ENCODE results near the gene TM4SF5. TPM values are rescaled to one million over a fixed set of nuclear protein-coding genes. Genes with fewer than 3 reads are reported as not detected.

The TM4SF5 gene
- not detected in 2 replicates for total RNA-seq

GRCh38 chr17:4771519-4772234 is at the start of gene TM4SF5:
TSS of gene TM4SF5 (plus strand) at chr17:4771886. CDS start at chr17:4771923, 37 bp downstream.

GRCh38 chr17:4739122-4740024 is 32.3 kb upstream of the TM4SF5 start, which contains the start of the genes CXCL16 and ZMYND15:
TSS of gene CXCL16 (minus strand) at chr17:4739928. CDS start at chr17:4739339, 589 bp downstream.
TSS of gene ZMYND15 (plus strand) at chr17:4739833. CDS start at chr17:4740549, 716 bp downstream.

GRCh38 chr17:4786106-4786511 is 14.4 kb downstream of the TM4SF5 start, which contains the start of gene VMO1:
TSS of gene VMO1 (minus strand) at chr17:4786364. CDS start at chr17:4786352, 12 bp downstream.

GRCh38 chr17:4788807-4789700 is 17.4 kb downstream of the TM4SF5 start, which contains the start of gene GLTPD2:
TSS of gene GLTPD2 (plus strand) at chr17:4788964. CDS start at chr17:4789012, 48 bp downstream.

GRCh38 chr17:4802228-4802627 is 30.5 kb downstream of the TM4SF5 start, which contains the start of gene C17orf114:
TSS of gene C17orf114 (minus strand) at chr17:4802328.

GRCh38 chr17:4806777-4807604 is 35.3 kb downstream of the TM4SF5 start, which contains the start of gene PLD2:
TSS of gene PLD2 (plus strand) at chr17:4807152. CDS start at chr17:4807773, 621 bp downstream.

Other genes starting within 250 kb of the TM4SF5 start
- gene MYBBP1A, start 216.5 kb upstream of the TM4SF5 start, total RNA-seq = 90.2 and 103 TPM in 2 replicates
- 4.4 and 4.5 TPM in 2 replicates for gene GGT6, start 211.3 kb upstream of the TM4SF5 start, total RNA-seq
- not detected in 2 replicates for gene SMTNL2, start 187.4 kb upstream of the TM4SF5 start, total RNA-seq
- gene ALOX15, start 130.2 kb upstream of the TM4SF5 start, total RNA-seq = 0.07 TPM in 1 of 2 replicates, not detected in the other
- 22.6 and 41.9 TPM in 2 replicates for gene PELP1, start 67.7 kb upstream of the TM4SF5 start, total RNA-seq
- gene ARRB2, start 61.3 kb upstream of the TM4SF5 start, total RNA-seq = 5.8 and 5.9 TPM in 2 replicates
- gene MED11, start 40.5 kb upstream of the TM4SF5 start, total RNA-seq = 8.0 and 10.3 TPM in 2 replicates
- gene ZMYND15, start 32.1 kb upstream of the TM4SF5 start, total RNA-seq = 0.34 and 1.2 TPM in 2 replicates
- 23.2 and 37.5 TPM in 2 replicates for gene CXCL16, start 32.0 kb upstream of the TM4SF5 start, total RNA-seq
- gene VMO1, start 14.5 kb downstream of the TM4SF5 start, total RNA-seq = 0.68 and 1.00 TPM in 2 replicates
- gene GLTPD2, start 17.1 kb downstream of the TM4SF5 start, total RNA-seq = not detected in 2 replicates
- 83.6 and 122 TPM in 2 replicates for gene PSMB6, start 24.3 kb downstream of the TM4SF5 start, total RNA-seq
- 29.0 and 38.2 TPM in 2 replicates for gene PLD2, start 35.3 kb downstream of the TM4SF5 start, total RNA-seq
- gene MINK1, start 61.5 kb downstream of the TM4SF5 start, total RNA-seq = 76.9 and 223 TPM in 2 replicates
- 3.1 and 4.4 TPM in 2 replicates for gene C17orf107, start 127.7 kb downstream of the TM4SF5 start, total RNA-seq
- 0.21 TPM in 1 of 2 replicates, not detected in the other for gene CHRNE, start 131.2 kb downstream of the TM4SF5 start, total RNA-seq
- not detected in 2 replicates for gene GP1BA, start 160.4 kb downstream of the TM4SF5 start, total RNA-seq
- 49.2 and 54.0 TPM in 2 replicates for gene SLC25A11, start 168.2 kb downstream of the TM4SF5 start, total RNA-seq
- 23.9 and 35.8 TPM in 2 replicates for gene RNF167, start 168.4 kb downstream of the TM4SF5 start, total RNA-seq
- 416 and 612 TPM in 2 replicates for gene PFN1, start 176.6 kb downstream of the TM4SF5 start, total RNA-seq
- 1.4 and 1.9 TPM in 2 replicates for gene ENO3, start 179.2 kb downstream of the TM4SF5 start, total RNA-seq
- 42.6 and 48.9 TPM in 2 replicates for gene SPAG7, start 195.9 kb downstream of the TM4SF5 start, total RNA-seq
- gene CAMTA2, start 215.8 kb downstream of the TM4SF5 start, total RNA-seq = 7.9 and 15.8 TPM in 2 replicates
- gene INCA1, start 225.6 kb downstream of the TM4SF5 start, total RNA-seq = under 0.01 and 0.21 TPM in 2 replicates
- gene KIF1C, start 226.1 kb downstream of the TM4SF5 start, total RNA-seq = 102 and 188 TPM in 2 replicates